Measurements from ENCODE around the gene FN3KRP. TPM values are rescaled to one million over a fixed set of nuclear protein-coding genes. Genes with fewer than 3 reads are reported as not detected.

Gene FN3KRP
- total RNA-seq, 4 donors from 2014 or later, result 13.1 to 21.2 (median 18.3) TPM

DNA sequence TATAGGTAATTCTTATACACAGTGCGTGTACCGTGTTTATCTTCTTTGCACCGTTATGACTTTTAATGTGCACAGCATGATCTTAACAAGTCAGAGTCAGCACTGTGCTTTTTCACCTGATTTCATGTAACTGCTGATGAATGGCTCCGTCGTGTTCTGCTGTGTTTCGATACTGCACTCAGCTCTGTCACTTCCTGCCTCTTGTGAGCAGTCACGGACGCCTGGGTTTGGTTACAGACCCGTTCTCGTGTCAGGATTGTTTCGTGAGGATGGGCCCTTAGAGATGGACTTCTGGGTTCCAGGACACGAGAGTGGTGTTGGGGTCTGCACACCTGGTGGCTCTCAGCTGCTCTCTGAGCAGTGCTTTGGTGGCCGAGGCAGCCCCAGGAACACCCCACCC lies 59.9 kb downstream of the FN3KRP start:
- 92 to 94% methylated on average over 13 of the region's 13 CpGs for WGBS, 2 donors
- TF ChIP-seq POLR2A (IDR thresholded peaks at IDR 0.05), result no peak
- TF ChIP-seq, protein P1, sequence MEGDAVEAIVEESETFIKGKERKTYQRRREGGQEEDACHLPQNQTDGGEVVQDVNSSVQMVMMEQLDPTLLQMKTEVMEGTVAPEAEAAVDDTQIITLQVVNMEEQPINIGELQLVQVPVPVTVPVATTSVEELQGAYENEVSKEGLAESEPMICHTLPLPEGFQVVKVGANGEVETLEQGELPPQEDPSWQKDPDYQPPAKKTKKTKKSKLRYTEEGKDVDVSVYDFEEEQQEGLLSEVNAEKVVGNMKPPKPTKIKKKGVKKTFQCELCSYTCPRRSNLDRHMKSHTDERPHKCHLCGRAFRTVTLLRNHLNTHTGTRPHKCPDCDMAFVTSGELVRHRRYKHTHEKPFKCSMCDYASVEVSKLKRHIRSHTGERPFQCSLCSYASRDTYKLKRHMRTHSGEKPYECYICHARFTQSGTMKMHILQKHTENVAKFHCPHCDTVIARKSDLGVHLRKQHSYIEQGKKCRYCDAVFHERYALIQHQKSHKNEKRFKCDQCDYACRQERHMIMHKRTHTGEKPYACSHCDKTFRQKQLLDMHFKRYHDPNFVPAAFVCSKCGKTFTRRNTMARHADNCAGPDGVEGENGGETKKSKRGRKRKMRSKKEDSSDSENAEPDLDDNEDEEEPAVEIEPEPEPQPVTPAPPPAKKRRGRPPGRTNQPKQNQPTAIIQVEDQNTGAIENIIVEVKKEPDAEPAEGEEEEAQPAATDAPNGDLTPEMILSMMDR (IDR thresholded peaks at IDR 0.05), result no peak
- H3K4me3 ChIP-seq (ENCODE audit: low read depth, poor library complexity, severe bottlenecking), result no peak overlapping the region
- no peak for DNase-seq (ENCODE audit: low spot score in 2 of 2)
- intact Hi-C loops (cut with DNase I; ENCODE audit: low total_unique reads), result loop anchor here (10.0 kb wide), 1 partner anchor 422 kb away; the partner anchor contains the start of gene TEX19

Small RNA genes within 50 kb of the gene (microRNA-seq; reads per million reads assigned to microRNA genes)
- gene MIR4525 (ENCODE audit: borderline number of aligned reads in 1 of 2, borderline replicate concordance in 2 of 2), result 0 to 2.7 reads per million in 2 donors

Other genes with a start within 250 kb of the FN3KRP start
- 10 to 100 TPM; 40.4 to 76.7 (median 52.4) TPM for gene FOXK2, start 197.0 kb upstream of the FN3KRP start, total RNA-seq
- gene WDR45B, start 68.3 kb upstream of the FN3KRP start, total RNA-seq, result 100 to 1,000 TPM in 1 of 4 donors, 10 to 100 TPM in 3; 68.1 to 111 (median 83.2) TPM
- gene RAB40B, start 18.0 kb upstream of the FN3KRP start, total RNA-seq, result 10 to 100 TPM; 17.4 to 51.2 (median 27.0) TPM
- gene FN3K, start 18.9 kb downstream of the FN3KRP start, total RNA-seq, result 1 to 10 TPM; 1.4 to 4.8 (median 3.3) TPM
- 10 to 100 TPM; 38.7 to 73.4 (median 51.5) TPM for gene TBCD, start 35.4 kb downstream of the FN3KRP start, total RNA-seq
- gene ZNF750, start 123.3 kb downstream of the FN3KRP start, total RNA-seq, result 100 to 1,000 TPM; 202 to 426 (median 294) TPM